Colonic mucosa (tissue), 4 donors: ENCODE results near the gene LPGAT1. TPM values are rescaled to one million over a fixed set of nuclear protein-coding genes. Genes with fewer than 3 reads are reported as not detected.

Experiments
- DNase-seq: peaks from one replicate; pipeline ENCODE4 v3.0.0-alpha.2; 2020
- H3K27ac ChIP-seq: fragments of 200-600 bp; one replicate; pipeline ENCODE4 v1.8.0; 2021
- H3K27me3 ChIP-seq: fragments of 200-600 bp; one replicate; pipeline ENCODE4 v1.8.0; 2021
- H3K36me3 ChIP-seq: fragments of 200-600 bp; one replicate; pipeline ENCODE4 v1.8.0; 2021
- H3K4me1 ChIP-seq: fragments of 200-600 bp; one replicate; pipeline ENCODE4 v1.8.0; 2021; ENCODE audit warnings: mild to moderate bottlenecking
- H3K4me3 ChIP-seq: fragments of 200-600 bp; one replicate; pipeline ENCODE4 v1.8.0; 2021
- H3K9ac ChIP-seq, 2 donors: one replicate each; pipeline ENCODE4 v1.7.0; 2013; ENCODE audit warnings: control low read depth in 2 of 2, low read depth in 2 of 2, low read length in 2 of 2
- H3K9me3 ChIP-seq: fragments of 200-600 bp; one replicate; pipeline ENCODE4 v1.8.0; 2021
- CTCF ChIP-seq: fragments of 200-600 bp; IDR thresholded peaks from one replicate; pipeline ENCODE4 v1.8.0; 2022; ENCODE audit warnings: antibody characterized with exemption, mild to moderate bottlenecking
- intact Hi-C: fragments of 100-400 bp; cut with DNase I; formaldehyde crosslinking; loops from one replicate; pipeline ENCODE4 v1.14.1; 2022
- total RNA-seq, 2 donors: library from RNA; stranded (reverse); fragmentation: NEBNext Ultra II Directional in 1 of 2; extraction: Animal tissue kit (Norgen Biotek cat#: 25700) in 1 of 2; gene quantifications; one replicate each; pipeline ENCODE4 v1.2.1, GENCODE V29; 2021
- donor health status: healthy.
- donor health status: DM: no; HTN: no; CAD: no.
- donor health status: DM: no; HTN: no; CAD: no.

Gene LPGAT1
- total RNA-seq, 2 donors from 2014 or later: 44.2 to 50.8 TPM

- no peak overlapping the region for H3K27ac ChIP-seq
- H3K36me3 ChIP-seq: no peaks in the 10 kb centered on the region
- no peak for TF ChIP-seq CTCF
- H3K4me1 ChIP-seq: no peaks in the 10 kb centered on the region
- no peak overlapping the region for H3K9ac ChIP-seq
- H3K9me3 ChIP-seq: no peaks in the 10 kb centered on the region
- no peaks in the 10 kb centered on the region for H3K27me3 ChIP-seq
- DNase-seq: no peak
- no peak overlapping the region for H3K4me3 ChIP-seq
- intact Hi-C loops: no loop called here
These were observed 29.5 kb downstream of the LPGAT1 start for GRCh38 chr1:211800925-211801607.

- no peaks in the 10 kb centered on the region for H3K4me1 ChIP-seq
- H3K27ac ChIP-seq: no peak overlapping the region
- TF ChIP-seq CTCF: no peak
- DNase-seq: no peak
- H3K36me3 ChIP-seq: peaks cover 2% of the 10 kb centered on the region
- H3K9ac ChIP-seq: no peak overlapping the region
- H3K4me3 ChIP-seq: no peak overlapping the region
- H3K9me3 ChIP-seq: no peaks in the 10 kb centered on the region
- intact Hi-C loops: no loop called here
- no peaks in the 10 kb centered on the region for H3K27me3 ChIP-seq
These were observed 32.6 kb downstream of the LPGAT1 start for GRCh38 chr1:211797994-211798393.

GRCh38 chr1:211791979-211792378 is 38.6 kb downstream of the LPGAT1 start:
- Histone ChIP-seq H3K27ac (no peak overlapping the region), H3K4me1 (no peaks in the 10 kb centered on the region), H3K9ac (no peak overlapping the region), H3K27me3 (no peaks in the 10 kb centered on the region), H3K9me3 (no peaks in the 10 kb centered on the region), H3K36me3 (peaks cover 5% of the 10 kb centered on the region), H3K4me3 (no peak overlapping the region)
- intact Hi-C loops: no loop called here
- no peak for DNase-seq
- TF ChIP-seq CTCF: no peak

GRCh38 chr1:211789641-211790464 is 40.7 kb downstream of the LPGAT1 start:
- DNase-seq: no peak
- H3K9ac ChIP-seq: no peak overlapping the region
- intact Hi-C loops: no loop called here
- no peaks in the 10 kb centered on the region for H3K27me3 ChIP-seq
- H3K4me3 ChIP-seq: no peak overlapping the region
- peaks cover 5% of the 10 kb centered on the region for H3K36me3 ChIP-seq
- H3K4me1 ChIP-seq: no peaks in the 10 kb centered on the region
- H3K9me3 ChIP-seq: no peaks in the 10 kb centered on the region
- no peak for TF ChIP-seq CTCF
- H3K27ac ChIP-seq: no peak overlapping the region

GRCh38 chr1:211788626-211789025 is 41.9 kb downstream of the LPGAT1 start:
- Histone ChIP-seq H3K27me3 (no peaks in the 10 kb centered on the region), H3K4me1 (no peaks in the 10 kb centered on the region), H3K9me3 (no peaks in the 10 kb centered on the region), H3K27ac (no peak overlapping the region), H3K36me3 (peaks cover 5% of the 10 kb centered on the region), H3K4me3 (no peak overlapping the region), H3K9ac (no peak overlapping the region)
- no peak for TF ChIP-seq CTCF
- DNase-seq: no peak
- intact Hi-C loops: no loop called here
